Measurements from ENCODE around the gene DMXL2. TPM values are rescaled to one million over a fixed set of nuclear protein-coding genes. Genes with fewer than 3 reads are reported as not detected.

The DMXL2 gene
- total and polyA plus RNA-seq, 9 of the 15 experiments (the other 6 are each of a cell fraction or from before 2014, with no cell fraction given): 9.3 to 57.7 (median 30.7) TPM

DNA sequence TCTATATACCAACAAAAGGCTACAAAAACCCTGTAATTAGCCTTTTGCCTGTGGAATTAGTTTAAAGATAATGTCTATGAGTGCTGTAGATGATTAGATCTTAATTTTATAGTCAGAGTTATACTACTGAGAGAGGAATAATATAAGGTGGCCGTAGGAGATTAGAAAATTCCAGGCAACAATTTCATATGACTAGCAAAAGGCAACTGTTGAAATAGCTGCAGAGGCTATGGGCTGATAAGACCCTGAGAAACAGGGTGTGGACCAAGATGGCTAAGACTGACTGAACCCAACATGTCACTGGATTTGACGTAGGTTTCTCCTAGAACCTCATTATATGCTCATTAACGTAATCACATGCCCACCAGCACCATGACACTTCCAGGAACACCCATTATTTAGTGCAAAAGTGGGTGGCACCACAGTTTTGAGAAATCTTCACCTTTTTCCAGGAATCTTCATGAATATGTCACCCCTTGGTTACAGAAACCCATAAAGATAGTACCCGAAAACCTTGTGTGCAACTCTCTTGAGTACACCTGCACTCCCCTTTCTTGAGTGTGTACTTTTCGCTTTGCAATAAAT is 29.6 kb upstream of the DMXL2 start (continued):
- TF ChIP-seq MAZ (CRISPR knock-in tag; conservative IDR thresholded peaks at IDR 0.05 in 1 of 2, IDR thresholded peaks at IDR 0.05 in 1 of 2) (peak in 1 of 2 experiments; percentile 42; a peak in 1 of 4 replicates), BRF1 (IDR thresholded peaks at IDR 0.05; ENCODE audit: borderline replicate concordance, extremely low read depth, insufficient read length) (no peak), HDAC8 (tag; IDR thresholded peaks at IDR 0.05) (no peak), CBX8 (IDR thresholded peaks at IDR 0.05; ENCODE audit: borderline replicate concordance, extremely low read depth, low read depth, low read length, poor library complexity, severe bottlenecking) (no peak), CREB3 (tag; conservative IDR thresholded peaks at IDR 0.05; ENCODE audit: low read depth) (no peak), ZNF444 (CRISPR knock-in tag; IDR thresholded peaks at IDR 0.05) (peak; percentile 65; the same call in 1 of the 2 replicates), ATF4 (CRISPR knock-in tag; IDR thresholded peaks at IDR 0.05) (no peak), NFRKB (IDR thresholded peaks at IDR 0.05; ENCODE audit: low read depth) (no peak), MAX (CRISPR knock-in tag; IDR thresholded peaks at IDR 0.05) (no peak), MAFK (IDR thresholded peaks at IDR 0.05; ENCODE audit: low read length) (no peak), POLR3G (IDR thresholded peaks at IDR 0.05; ENCODE audit: extremely low read depth, insufficient read length, insufficient replicate concordance) (no peak), FOXK2 (conservative IDR thresholded peaks at IDR 0.05 in 1 of 2, IDR thresholded peaks at IDR 0.05 in 1 of 2; ENCODE audit: low read depth in 2 of 2) (peak; percentile 41 to 57; a peak in 3 of 4 replicates), SMAD3 (CRISPR knock-in tag; conservative IDR thresholded peaks at IDR 0.05) (no peak), ATF7 (IDR thresholded peaks at IDR 0.05) (peak; percentile 93), SNIP1 (IDR thresholded peaks at IDR 0.05; ENCODE audit: low read depth) (no peak), VEZF1 (CRISPR knock-in tag; IDR thresholded peaks at IDR 0.05) (peak; percentile 22; the same call in 1 of the 2 replicates), KLF6 (CRISPR knock-in tag; IDR thresholded peaks at IDR 0.05; ENCODE audit: borderline replicate concordance) (no peak), EHMT2 (IDR thresholded peaks at IDR 0.05) (peak; percentile 88), FOXJ2 (tag; IDR thresholded peaks at IDR 0.05) (no peak)
- TF ChIP-seq, protein P1, sequence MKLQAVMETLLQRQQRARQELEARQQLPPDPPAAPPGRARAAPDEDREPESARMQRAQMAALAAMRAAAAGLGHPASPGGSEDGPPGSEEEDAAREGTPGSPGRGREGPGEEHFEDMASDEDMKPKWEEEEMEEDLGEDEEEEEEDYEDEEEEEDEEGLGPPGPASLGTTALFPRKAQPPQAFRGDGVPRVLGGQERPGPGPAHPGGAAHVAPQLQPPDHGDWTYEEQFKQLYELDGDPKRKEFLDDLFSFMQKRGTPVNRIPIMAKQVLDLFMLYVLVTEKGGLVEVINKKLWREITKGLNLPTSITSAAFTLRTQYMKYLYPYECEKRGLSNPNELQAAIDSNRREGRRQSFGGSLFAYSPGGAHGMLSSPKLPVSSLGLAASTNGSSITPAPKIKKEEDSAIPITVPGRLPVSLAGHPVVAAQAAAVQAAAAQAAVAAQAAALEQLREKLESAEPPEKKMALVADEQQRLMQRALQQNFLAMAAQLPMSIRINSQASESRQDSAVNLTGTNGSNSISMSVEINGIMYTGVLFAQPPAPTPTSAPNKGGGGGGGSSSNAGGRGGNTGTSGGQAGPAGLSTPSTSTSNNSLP (IDR thresholded peaks at IDR 0.05; ENCODE audit: borderline replicate concordance, low read depth, low read length): peak; percentile 81; the same call in 1 of the 2 replicates
- TF ChIP-seq, protein P2, sequence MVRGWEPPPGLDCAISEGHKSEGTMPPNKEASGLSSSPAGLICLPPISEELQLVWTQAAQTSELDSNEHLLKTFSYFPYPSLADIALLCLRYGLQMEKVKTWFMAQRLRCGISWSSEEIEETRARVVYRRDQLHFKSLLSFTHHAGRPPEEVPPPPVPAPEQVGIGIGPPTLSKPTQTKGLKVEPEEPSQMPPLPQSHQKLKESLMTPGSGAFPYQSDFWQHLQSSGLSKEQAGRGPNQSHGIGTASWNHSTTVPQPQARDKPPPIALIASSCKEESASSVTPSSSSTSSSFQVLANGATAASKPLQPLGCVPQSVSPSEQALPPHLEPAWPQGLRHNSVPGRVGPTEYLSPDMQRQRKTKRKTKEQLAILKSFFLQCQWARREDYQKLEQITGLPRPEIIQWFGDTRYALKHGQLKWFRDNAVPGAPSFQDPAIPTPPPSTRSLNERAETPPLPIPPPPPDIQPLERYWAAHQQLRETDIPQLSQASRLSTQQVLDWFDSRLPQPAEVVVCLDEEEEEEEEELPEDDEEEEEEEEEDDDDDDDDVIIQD (CRISPR knock-in tag; IDR thresholded peaks at IDR 0.05): no peak
